ENCODE results near the gene PLD4.
"Not testable (repeated sequence)": the region's sequence is repeated elsewhere in the genome, so short reads cannot be mapped to it uniquely, and the experiment has no call there.

The PLD4 gene

GRCh38 chr14:104885031-104885972, 39.4 kb upstream of the PLD4 start:
- DNase-seq: no peak
- in situ Hi-C loops (cut with MboI; ENCODE audit: low pct_unique_long_range_greater_than_20kb, low sequenced_read_pairs): no loop called here

- in situ Hi-C loops (cut with MboI; ENCODE audit: low pct_unique_long_range_greater_than_20kb, low sequenced_read_pairs): no loop called here
- DNase-seq: no peak
These were observed 38.5 kb upstream of the PLD4 start for GRCh38 chr14:104885973-104886689.

- in situ Hi-C loops (cut with MboI; ENCODE audit: low pct_unique_long_range_greater_than_20kb, low sequenced_read_pairs): no loop called here
- no peak for DNase-seq
These were observed 37.7 kb upstream of the PLD4 start for GRCh38 chr14:104886690-104887622.

DNA sequence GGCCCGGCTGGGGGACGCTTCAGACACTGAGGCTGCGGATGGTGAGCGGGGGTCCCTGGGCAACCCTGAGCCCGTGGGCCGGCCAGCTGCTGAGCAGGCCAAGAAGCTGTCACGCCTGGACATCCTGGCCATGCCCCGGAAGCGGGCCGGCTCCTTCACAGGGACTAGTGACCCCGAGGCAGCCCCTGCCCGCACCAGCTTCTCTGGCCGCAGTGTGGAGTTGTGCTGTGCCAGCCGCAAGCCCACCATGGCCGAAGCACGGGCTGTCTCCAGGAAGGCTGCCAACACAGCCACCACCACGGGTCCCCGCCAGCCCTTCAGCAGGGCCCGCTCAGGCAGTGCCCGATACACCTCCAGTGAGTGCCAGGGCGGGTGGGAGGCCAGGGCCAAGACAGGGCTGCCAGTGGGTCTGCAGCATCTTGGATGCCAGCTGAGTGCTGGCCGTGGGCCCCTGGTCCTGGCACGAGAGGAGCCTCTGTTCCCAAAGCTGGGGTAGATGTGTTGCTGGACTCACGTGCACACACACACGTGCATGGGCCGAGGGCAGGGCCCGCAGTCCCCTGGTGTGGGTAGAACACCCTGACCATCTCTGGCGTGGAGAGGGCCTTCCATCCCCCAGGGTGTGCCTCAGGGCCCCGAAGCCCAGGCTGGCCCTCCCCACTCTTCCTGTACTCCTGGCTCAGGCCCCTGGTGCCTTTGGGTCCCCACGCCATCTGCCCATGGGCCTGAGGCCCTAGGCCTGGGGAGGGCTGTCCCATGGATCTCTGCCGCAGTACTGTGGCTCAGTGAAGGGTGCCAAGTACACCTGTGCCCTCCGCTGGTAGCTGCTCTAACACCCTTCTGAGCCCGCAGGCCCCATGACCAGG, 36.8 kb upstream of the PLD4 start:
- DNase-seq: no peak
- in situ Hi-C loops (cut with MboI; ENCODE audit: low pct_unique_long_range_greater_than_20kb, low sequenced_read_pairs): no loop called here

- in situ Hi-C loops (cut with MboI; ENCODE audit: low pct_unique_long_range_greater_than_20kb, low sequenced_read_pairs): no loop called here
These were observed 35.9 kb upstream of the PLD4 start for GRCh38 chr14:104888489-104889374.

GRCh38 chr14:104889375-104889757, 35.3 kb upstream of the PLD4 start:
- no peak for DNase-seq
- in situ Hi-C loops (cut with MboI; ENCODE audit: low pct_unique_long_range_greater_than_20kb, low sequenced_read_pairs): no loop called here

More at GRCh38 chr14:104888489-104889374, 35.9 kb upstream of the PLD4 start:
- DNase-seq: no peak

- DNase-seq; in situ Hi-C loops (cut with MboI; ENCODE audit: low pct_unique_long_range_greater_than_20kb, low sequenced_read_pairs): not testable (repeated sequence)
These were observed 34.4 kb upstream of the PLD4 start for GRCh38 chr14:104890292-104890691.

- DNase-seq: no peak
- in situ Hi-C loops (cut with MboI; ENCODE audit: low pct_unique_long_range_greater_than_20kb, low sequenced_read_pairs): no loop called here
These were observed 33.5 kb upstream of the PLD4 start for GRCh38 chr14:104891121-104891551.

GRCh38 chr14:104891664-104892530, 32.8 kb upstream of the PLD4 start:
- in situ Hi-C loops (cut with MboI; ENCODE audit: low pct_unique_long_range_greater_than_20kb, low sequenced_read_pairs): no loop called here
- no peak for DNase-seq

DNA sequence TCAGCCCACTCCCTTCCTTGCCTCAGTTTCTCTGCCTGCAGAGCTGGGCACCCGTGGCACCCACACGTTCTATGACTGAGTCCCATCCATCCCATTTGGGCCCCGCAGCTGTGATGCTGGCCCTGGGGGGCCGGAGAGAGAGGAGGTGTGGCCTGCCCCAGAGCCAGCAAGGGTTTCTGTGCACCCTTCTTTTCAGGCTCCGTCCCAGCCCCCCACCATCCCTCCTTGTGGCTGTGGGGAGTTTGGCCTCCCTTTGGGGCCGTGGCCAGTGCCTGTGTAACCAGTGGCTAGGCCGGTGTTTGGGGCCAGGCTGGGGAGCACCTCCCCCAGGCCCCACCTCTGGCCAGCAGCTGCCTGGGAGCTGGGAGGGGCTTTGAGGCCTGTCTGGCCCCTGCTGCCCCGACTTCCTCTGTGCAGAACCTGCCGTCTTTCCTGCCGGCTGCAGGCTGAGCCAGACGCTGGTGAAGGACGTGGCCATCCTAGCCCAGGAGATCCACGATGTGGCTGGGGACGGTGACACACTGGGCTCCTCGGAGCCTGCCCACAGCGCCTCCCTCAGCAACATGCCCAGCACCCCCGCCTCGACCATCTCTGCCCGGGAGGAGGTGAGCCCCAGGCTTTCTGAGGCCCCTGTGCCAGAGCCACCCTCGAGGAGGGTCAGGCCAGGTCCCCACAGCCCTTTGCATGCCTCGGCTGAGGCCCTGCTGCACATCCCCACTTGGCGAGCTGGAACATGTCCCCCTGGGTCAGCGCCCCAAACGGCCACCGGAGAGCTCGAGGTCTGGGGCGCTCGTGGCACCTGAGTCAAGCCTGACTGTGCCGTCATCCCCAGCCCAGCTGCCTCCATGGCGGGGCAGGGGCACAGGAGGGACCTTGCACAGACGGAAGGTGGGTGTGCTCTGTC, 31.9 kb upstream of the PLD4 start:
- no peak for DNase-seq
- in situ Hi-C loops (cut with MboI; ENCODE audit: low pct_unique_long_range_greater_than_20kb, low sequenced_read_pairs): no loop called here

GRCh38 chr14:104893435-104894207, 31.1 kb upstream of the PLD4 start:
- in situ Hi-C loops (cut with MboI; ENCODE audit: low pct_unique_long_range_greater_than_20kb, low sequenced_read_pairs): no loop called here
- no peak for DNase-seq

DNA sequence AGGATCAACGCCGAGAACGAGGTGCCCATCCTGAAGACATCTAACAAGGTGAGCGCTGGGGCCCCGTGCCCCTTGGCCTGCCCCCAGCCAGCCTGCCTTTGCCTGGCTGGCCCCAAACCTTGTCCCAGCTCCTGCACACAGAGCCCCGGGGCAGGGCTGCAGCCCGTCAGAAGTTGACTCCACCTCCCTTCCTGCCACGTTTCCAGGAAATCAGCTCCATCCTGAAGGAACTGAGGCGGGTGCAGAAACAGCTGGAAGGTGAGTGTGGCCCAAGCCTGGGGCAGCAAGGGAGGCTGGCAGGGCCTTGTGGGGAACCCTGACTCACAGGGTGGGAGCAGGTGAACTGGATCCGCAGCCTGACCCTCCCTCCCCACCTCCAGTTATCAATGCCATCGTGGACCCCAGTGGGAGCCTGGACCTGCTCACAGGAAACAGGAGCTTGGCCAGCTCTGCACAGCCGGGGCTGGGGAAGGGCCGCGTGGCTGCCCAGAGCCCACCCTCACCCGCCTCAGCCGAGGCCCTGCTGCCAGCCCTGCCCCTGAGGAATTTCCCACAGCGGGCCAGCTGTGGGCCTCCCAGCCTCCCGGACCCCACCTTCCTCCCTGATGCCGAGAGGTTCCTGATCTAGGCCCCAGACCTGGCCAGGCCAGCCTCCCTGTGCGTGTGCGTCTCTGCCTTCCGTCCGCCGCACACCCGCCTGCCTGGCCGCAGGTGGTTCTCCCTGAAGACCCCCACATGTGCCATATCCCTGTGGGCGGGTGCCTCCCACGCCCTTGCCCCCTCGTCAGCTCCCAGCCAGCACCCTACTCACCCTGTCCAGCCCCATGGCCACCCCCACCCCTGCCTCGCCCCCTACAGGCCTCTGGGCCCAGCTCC, 30.1 kb upstream of the PLD4 start:
- in situ Hi-C loops (cut with MboI; ENCODE audit: low pct_unique_long_range_greater_than_20kb, low sequenced_read_pairs): no loop called here
- DNase-seq: no peak

DNA sequence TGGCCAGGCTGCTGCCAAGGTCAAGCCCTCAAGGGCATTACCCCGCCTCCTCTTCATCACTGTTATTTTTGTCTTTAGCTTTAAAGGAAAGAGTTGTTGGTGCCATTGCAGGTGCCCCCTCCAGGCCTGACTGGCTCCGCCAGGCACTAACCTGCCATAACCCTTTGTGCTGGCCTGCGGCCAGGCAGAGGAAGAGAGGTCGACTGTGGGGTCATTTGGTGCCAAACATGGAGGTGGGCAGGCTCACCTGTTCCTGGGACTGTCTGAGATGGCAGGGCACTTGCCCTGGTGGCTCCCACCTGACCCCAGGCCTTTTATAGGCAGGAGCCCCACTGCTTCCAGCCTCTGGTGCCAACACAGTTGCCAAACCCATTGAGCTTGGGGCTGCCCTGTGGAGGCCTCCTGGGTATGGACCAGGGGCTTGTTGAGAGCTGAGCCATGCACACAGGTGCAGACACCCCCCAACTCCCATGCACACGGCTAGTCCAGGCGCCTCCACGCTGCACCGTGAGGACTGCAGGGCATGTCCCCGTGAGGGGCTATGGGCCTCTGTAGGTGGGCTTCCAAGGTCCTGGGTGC, 29.4 kb upstream of the PLD4 start:
- in situ Hi-C loops (cut with MboI; ENCODE audit: low pct_unique_long_range_greater_than_20kb, low sequenced_read_pairs): no loop called here

More for the DNA sequence above, 29.4 kb upstream of the PLD4 start:
- no peak for DNase-seq

Data from KBM-7 (cell line).